CD4-positive, alpha-beta T cell (primary cell): ENCODE data around the gene KSR2. TPM values are rescaled to one million over a fixed set of nuclear protein-coding genes. Genes with fewer than 3 reads are reported as not detected.

ENCODE experiments used
- ATAC-seq: fragments of 200-7000 bp; cut with Tn5 transposase; one replicate; pipeline ENCODE4 v1.10.0; 2022; ENCODE audit warnings: mild to moderate bottlenecking; ENCODE audit not compliant: poor library complexity
- CTCF ChIA-PET: fragments of 350-600 bp; sonication (Branson Sonifier 250); formaldehyde crosslinking; loops from one replicate; lab custom pipeline; 2021; ENCODE audit warnings: antibody characterized with exemption, inconsistent platforms; lab: Charles Lee
- POLR2A ChIA-PET: fragments of 350-600 bp; sonication (Branson Sonifier 250); formaldehyde crosslinking; loops from one replicate; lab custom pipeline; 2021; ENCODE audit warnings: antibody characterized with exemption, inconsistent platforms; lab: Charles Lee
- DNase-seq, 14 experiments: peaks; one replicate each; pipeline ENCODE4 v3.0.0-alpha.2; 2013 to 2020; ENCODE audit warnings: mixed read lengths in 2 of 14
- H3K27ac ChIP-seq, 2 donors: one replicate each; pipeline versions ENCODE4 v1.5.1 to v1.7.0; 2013; ENCODE audit warnings: low read length in 2 of 2, low read depth in 1 of 2, mild to moderate bottlenecking in 1 of 2
- H3K27me3 ChIP-seq, 2 experiments: 1 replicate in 1 of 2; 2 replicates in 1 of 2; pipeline versions ENCODE4 v1.6.1 to v1.7.0; 2013; ENCODE audit warnings: low read length in 2 of 2, control low read depth in 1 of 2, mild to moderate bottlenecking in 1 of 2, moderate library complexity in 1 of 2; ENCODE audit not compliant: insufficient read depth in 2 of 2, control insufficient read depth in 1 of 2
- H3K36me3 ChIP-seq: one replicate; pipeline ENCODE4 v1.6.1; 2013; ENCODE audit warnings: low read length, control low read depth; ENCODE audit not compliant: insufficient read depth
- H3K4me1 ChIP-seq: one replicate; pipeline ENCODE4 v1.6.1; 2013; ENCODE audit warnings: low read length, control low read depth; ENCODE audit not compliant: insufficient read depth
- H3K4me3 ChIP-seq: one replicate; pipeline ENCODE4 v1.5.1; 2013; ENCODE audit warnings: mild to moderate bottlenecking, low read length, moderate library complexity
- H3K9me3 ChIP-seq, 2 experiments: 1 replicate in 1 of 2; 2 replicates in 1 of 2; pipeline versions ENCODE4 v1.6.1 to v1.7.0; 2013; ENCODE audit warnings: low read length in 2 of 2, mild to moderate bottlenecking in 2 of 2, control low read depth in 1 of 2, moderate library complexity in 1 of 2; ENCODE audit not compliant: control insufficient read depth in 1 of 2, insufficient read depth in 1 of 2
- H3K27ac Mint-ChIP-seq: one replicate; pipeline ENCODE4 v1.8.0; 2020; ENCODE audit warnings: mixed read lengths
- H3K27me3 Mint-ChIP-seq: one replicate; pipeline ENCODE4 v1.8.0; 2021; ENCODE audit warnings: mixed read lengths
- H3K36me3 Mint-ChIP-seq: one replicate; pipeline ENCODE4 v1.8.0; 2021; ENCODE audit warnings: low read depth, mixed read lengths
- H3K4me1 Mint-ChIP-seq: one replicate; pipeline ENCODE4 v1.8.0; 2021; ENCODE audit warnings: low read depth, mixed read lengths
- H3K4me3 Mint-ChIP-seq: one replicate; pipeline ENCODE4 v1.8.0; 2020; ENCODE audit warnings: mild to moderate bottlenecking, mixed read lengths
- H3K9me3 Mint-ChIP-seq: one replicate; pipeline ENCODE4 v1.8.0; 2020; ENCODE audit warnings: mixed read lengths
- intact Hi-C, 2 experiments: fragments of 100-400 bp; cut with DNase I in 1 of 2; cut with micrococcal nuclease in 1 of 2; formaldehyde crosslinking; loops; one replicate each; pipeline versions ENCODE4 v1.15.1 to v1.9.0; 2023 to 2025; cut with DNase I, micrococcal nuclease
- total RNA-seq, 174 experiments: library from RNA in 2 of 174; stranded (reverse) in 2 of 174; gene quantifications; one replicate each; pipeline ENCODE4 v1.2.3 and lab custom pipeline; 2021 to 2026
- TF ChIP-seq, protein P1 (sequence below): fragments of 200-600 bp; IDR thresholded peaks from one replicate; pipeline ENCODE4 v1.8.0; 2022; ENCODE audit warnings: antibody characterized with exemption, mild to moderate bottlenecking

The KSR2 gene
- total RNA-seq, 2 experiments from 2014 or later, result 0.05 to 0.17 TPM

- peaks cover 14 to 18% of the 10 kb centered on the region in 2 experiments for H3K9me3 ChIP-seq
- no peak for DNase-seq
- H3K4me1 ChIP-seq, result no peaks in the 10 kb centered on the region
- ChIA-PET POLR2A (no interaction called here), CTCF (no interaction called here)
- H3K27me3 ChIP-seq, result no peaks in the 10 kb centered on the region
- H3K27ac ChIP-seq, result no peak overlapping the region
- H3K4me1 Mint-ChIP-seq, result no peaks in the 10 kb centered on the region
- H3K4me3 ChIP-seq, result no peak overlapping the region
- no peak overlapping the region for H3K4me3 Mint-ChIP-seq
- no peaks in the 10 kb centered on the region for H3K36me3 Mint-ChIP-seq
- TF ChIP-seq, protein P1, sequence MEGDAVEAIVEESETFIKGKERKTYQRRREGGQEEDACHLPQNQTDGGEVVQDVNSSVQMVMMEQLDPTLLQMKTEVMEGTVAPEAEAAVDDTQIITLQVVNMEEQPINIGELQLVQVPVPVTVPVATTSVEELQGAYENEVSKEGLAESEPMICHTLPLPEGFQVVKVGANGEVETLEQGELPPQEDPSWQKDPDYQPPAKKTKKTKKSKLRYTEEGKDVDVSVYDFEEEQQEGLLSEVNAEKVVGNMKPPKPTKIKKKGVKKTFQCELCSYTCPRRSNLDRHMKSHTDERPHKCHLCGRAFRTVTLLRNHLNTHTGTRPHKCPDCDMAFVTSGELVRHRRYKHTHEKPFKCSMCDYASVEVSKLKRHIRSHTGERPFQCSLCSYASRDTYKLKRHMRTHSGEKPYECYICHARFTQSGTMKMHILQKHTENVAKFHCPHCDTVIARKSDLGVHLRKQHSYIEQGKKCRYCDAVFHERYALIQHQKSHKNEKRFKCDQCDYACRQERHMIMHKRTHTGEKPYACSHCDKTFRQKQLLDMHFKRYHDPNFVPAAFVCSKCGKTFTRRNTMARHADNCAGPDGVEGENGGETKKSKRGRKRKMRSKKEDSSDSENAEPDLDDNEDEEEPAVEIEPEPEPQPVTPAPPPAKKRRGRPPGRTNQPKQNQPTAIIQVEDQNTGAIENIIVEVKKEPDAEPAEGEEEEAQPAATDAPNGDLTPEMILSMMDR, result no peak
- intact Hi-C loops, result no loop called here
- no peak for ATAC-seq
- H3K27me3 Mint-ChIP-seq, result no peaks in the 10 kb centered on the region
- H3K9me3 Mint-ChIP-seq, result peaks cover 9% of the 10 kb centered on the region
- H3K36me3 ChIP-seq, result no peaks in the 10 kb centered on the region
- H3K27ac Mint-ChIP-seq, result no peak overlapping the region
Measured at GRCh38 chr12:117829108-117829507, 139.7 kb downstream of the KSR2 start.

GRCh38 chr12:117827660-117828059 is 141.1 kb downstream of the KSR2 start:
- TF ChIP-seq, protein P1, result no peak
- H3K4me3 ChIP-seq, result no peak overlapping the region
- ChIA-PET CTCF (interaction anchor here (2.0 kb wide), 1 partner anchor 10 kb away, joined by 7 read pairs; no protein-coding TSS in a partner anchor), POLR2A (no interaction called here)
- intact Hi-C loops, result no loop called here
- H3K27me3 ChIP-seq, result no peaks in the 10 kb centered on the region
- Mint-ChIP-seq H3K4me1 (no peaks in the 10 kb centered on the region), H3K27ac (no peak overlapping the region), H3K4me3 (no peak overlapping the region), H3K36me3 (no peaks in the 10 kb centered on the region), H3K27me3 (no peaks in the 10 kb centered on the region), H3K9me3 (peaks cover 9% of the 10 kb centered on the region)
- peaks cover 14 to 18% of the 10 kb centered on the region in 2 experiments for H3K9me3 ChIP-seq
- ATAC-seq (no peak), DNase-seq (no peak)
- H3K4me1 ChIP-seq, result no peaks in the 10 kb centered on the region
- no peak overlapping the region for H3K27ac ChIP-seq
- H3K36me3 ChIP-seq, result no peaks in the 10 kb centered on the region

DNA sequence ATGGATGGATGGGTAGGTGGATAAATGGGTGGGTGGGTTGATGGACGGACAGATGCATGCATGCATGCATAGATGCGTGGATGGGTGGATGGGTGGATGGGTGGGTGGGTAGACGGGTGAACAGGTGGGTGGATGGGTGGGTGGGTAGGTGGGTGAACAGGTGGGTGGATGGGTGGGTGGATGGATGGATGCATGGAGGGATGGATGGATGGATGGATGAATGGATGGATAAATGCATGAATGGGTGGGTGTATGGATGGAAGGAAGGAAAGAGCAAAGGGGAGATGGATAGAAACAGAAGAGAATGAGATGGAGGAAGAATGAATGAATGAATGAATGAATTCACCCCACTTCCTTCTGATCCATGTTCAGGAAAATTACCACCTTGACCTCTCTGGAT is 143.0 kb downstream of the KSR2 start:
- DNase-seq (no peak), ATAC-seq (no peak)
- H3K36me3 ChIP-seq, result no peaks in the 10 kb centered on the region
- no peaks in the 10 kb centered on the region for H3K4me1 ChIP-seq
- ChIA-PET CTCF (no interaction called here), POLR2A (no interaction called here)
- Mint-ChIP-seq H3K4me1 (no peaks in the 10 kb centered on the region), H3K27me3 (no peaks in the 10 kb centered on the region), H3K4me3 (no peak overlapping the region), H3K27ac (no peak overlapping the region), H3K9me3 (peaks cover 9% of the 10 kb centered on the region), H3K36me3 (no peaks in the 10 kb centered on the region)
- TF ChIP-seq, protein P1, result no peak
- H3K27me3 ChIP-seq, result no peaks in the 10 kb centered on the region
- intact Hi-C loops, result no loop called here
- H3K4me3 ChIP-seq, result no peak overlapping the region
- H3K9me3 ChIP-seq, result peaks cover 14 to 18% of the 10 kb centered on the region in 2 experiments
- no peak overlapping the region for H3K27ac ChIP-seq
